T-helper 2 cell treated with Interferon-gamma antibody and Interleukin-4, amounts not matched to agents 100 ng/mL and 5 ng/mL, for 36 hours (primary cell): Measurements from ENCODE around the gene FSCN2. TPM values are rescaled to one million over a fixed set of nuclear protein-coding genes. Genes with fewer than 3 reads are reported as not detected.
"Not testable (repeated sequence)": the region's sequence is repeated elsewhere in the genome, so short reads cannot be mapped to it uniquely, and the experiment has no call there.

Source experiments
- intact Hi-C: fragments of 100-400 bp; cut with micrococcal nuclease; formaldehyde crosslinking; loops from one replicate; pipeline ENCODE4 v1.15.1; 2023
- total RNA-seq: library from RNA; stranded (reverse); gene quantifications from 2 replicates; pipeline ENCODE4 v1.2.3, GENCODE V29; 2022

The FSCN2 gene
- total RNA-seq, 1 donor from 2014 or later = 0.93 TPM

- intact Hi-C loops = no loop called here
These were observed 45.8 kb downstream of the FSCN2 start for GRCh38 chr17:81573794-81574642.

GRCh38 chr17:81574643-81574956, 46.4 kb downstream of the FSCN2 start:
- intact Hi-C loops = no loop called here

- intact Hi-C loops = no loop called here
These were observed 47.7 kb downstream of the FSCN2 start for GRCh38 chr17:81575836-81576235.

GRCh38 chr17:81576621-81577277, 48.6 kb downstream of the FSCN2 start:
- intact Hi-C loops = no loop called here

GRCh38 chr17:81577278-81578000, 49.3 kb downstream of the FSCN2 start:
- intact Hi-C loops = no loop called here

- intact Hi-C loops = no loop called here
These were observed 49.9 kb downstream of the FSCN2 start for GRCh38 chr17:81578038-81578441.

GRCh38 chr17:81578561-81579225, 50.5 kb downstream of the FSCN2 start:
- intact Hi-C loops = no loop called here

- intact Hi-C loops = no loop called here
These were observed 51.1 kb downstream of the FSCN2 start for GRCh38 chr17:81579298-81579697.

- intact Hi-C loops = no loop called here
These were observed 51.7 kb downstream of the FSCN2 start for GRCh38 chr17:81579821-81580321.

GRCh38 chr17:81580481-81580880, 52.3 kb downstream of the FSCN2 start:
- intact Hi-C loops = no loop called here

- intact Hi-C loops = no loop called here
These were observed 53.6 kb downstream of the FSCN2 start for GRCh38 chr17:81581758-81582157.

- intact Hi-C loops = no loop called here
These were observed 54.2 kb downstream of the FSCN2 start for GRCh38 chr17:81582341-81582740.

- intact Hi-C loops = no loop called here
These were observed 54.6 kb downstream of the FSCN2 start for GRCh38 chr17:81582749-81583148.

GRCh38 chr17:81583589-81584342, 55.6 kb downstream of the FSCN2 start:
- intact Hi-C loops = no loop called here

GRCh38 chr17:81584771-81585170, 56.6 kb downstream of the FSCN2 start:
- intact Hi-C loops = not testable (repeated sequence)

- intact Hi-C loops = no loop called here
These were observed 57.9 kb downstream of the FSCN2 start for GRCh38 chr17:81586096-81586495.

Other genes with a start within 250 kb of the FSCN2 start
- 127 and 132 TPM in 2 replicates for gene SLC38A10, start 233.1 kb upstream of the FSCN2 start, total RNA-seq
- 0.20 and 0.27 TPM in 2 replicates for gene BAHCC1, start 132.9 kb upstream of the FSCN2 start, total RNA-seq
- gene ACTG1, start 15.6 kb upstream of the FSCN2 start, total RNA-seq = 5,454 and 5,595 TPM in 2 replicates
- 40.6 and 42.1 TPM in 2 replicates for gene FAAP100, start 24.0 kb downstream of the FSCN2 start, total RNA-seq
- gene NPLOC4, start 108.7 kb downstream of the FSCN2 start, total RNA-seq = 101 and 106 TPM in 2 replicates
- gene TSPAN10, start 108.8 kb downstream of the FSCN2 start, total RNA-seq = 0.39 and 0.61 TPM in 2 replicates
- 23.4 and 27.9 TPM in 2 replicates for gene PDE6G, start 128.2 kb downstream of the FSCN2 start, total RNA-seq
- 40.7 and 42.5 TPM in 2 replicates for gene OXLD1, start 138.2 kb downstream of the FSCN2 start, total RNA-seq
- 39.2 and 43.7 TPM in 2 replicates for gene CCDC137, start 138.4 kb downstream of the FSCN2 start, total RNA-seq
- 28.9 and 31.6 TPM in 2 replicates for gene ARL16, start 155.4 kb downstream of the FSCN2 start, total RNA-seq
- 117 and 118 TPM in 2 replicates for gene HGS, start 155.6 kb downstream of the FSCN2 start, total RNA-seq
- 98.1 and 102 TPM in 2 replicates for gene MRPL12, start 175.0 kb downstream of the FSCN2 start, total RNA-seq
- 33.5 and 36.6 TPM in 2 replicates for gene SLC25A10, start 183.9 kb downstream of the FSCN2 start, total RNA-seq